Mucosa of stomach (tissue), 1 donor: ENCODE results near the gene PFN1.

Experiments
- H3K27me3 ChIP-seq: one replicate; pipeline ENCODE4 v1.7.0; 2013; ENCODE audit warnings: mild to moderate bottlenecking, low read length; ENCODE audit not compliant: control insufficient read depth, insufficient read depth
- H3K36me3 ChIP-seq: one replicate; pipeline ENCODE4 v1.7.0; 2013; ENCODE audit warnings: low read length; ENCODE audit not compliant: control insufficient read depth, insufficient read depth
- H3K4me1 ChIP-seq: one replicate; pipeline ENCODE4 v1.7.0; 2013; ENCODE audit warnings: mild to moderate bottlenecking, low read length; ENCODE audit not compliant: control insufficient read depth, insufficient read depth
- H3K4me3 ChIP-seq: one replicate; pipeline ENCODE4 v1.7.0; 2013; ENCODE audit warnings: low read length
- H3K9ac ChIP-seq: one replicate; pipeline ENCODE4 v1.7.0; 2013; ENCODE audit warnings: mild to moderate bottlenecking, low read length, moderate library complexity
- H3K9me3 ChIP-seq: one replicate; pipeline ENCODE4 v1.7.0; 2013; ENCODE audit warnings: mild to moderate bottlenecking, low read length, moderate library complexity; ENCODE audit not compliant: control insufficient read depth
- donor health status: Pancreatic carcinoma.

Gene PFN1

GRCh38 chr17:4902540-4902939, 45.8 kb downstream of the PFN1 start:
- Histone ChIP-seq H3K9ac (no peak overlapping the region), H3K27me3 (peaks cover 18% of the 10 kb centered on the region), H3K36me3 (no peaks in the 10 kb centered on the region), H3K4me1 (peaks cover 32% of the 10 kb centered on the region), H3K9me3 (no peaks in the 10 kb centered on the region), H3K4me3 (no peak overlapping the region)

DNA sequence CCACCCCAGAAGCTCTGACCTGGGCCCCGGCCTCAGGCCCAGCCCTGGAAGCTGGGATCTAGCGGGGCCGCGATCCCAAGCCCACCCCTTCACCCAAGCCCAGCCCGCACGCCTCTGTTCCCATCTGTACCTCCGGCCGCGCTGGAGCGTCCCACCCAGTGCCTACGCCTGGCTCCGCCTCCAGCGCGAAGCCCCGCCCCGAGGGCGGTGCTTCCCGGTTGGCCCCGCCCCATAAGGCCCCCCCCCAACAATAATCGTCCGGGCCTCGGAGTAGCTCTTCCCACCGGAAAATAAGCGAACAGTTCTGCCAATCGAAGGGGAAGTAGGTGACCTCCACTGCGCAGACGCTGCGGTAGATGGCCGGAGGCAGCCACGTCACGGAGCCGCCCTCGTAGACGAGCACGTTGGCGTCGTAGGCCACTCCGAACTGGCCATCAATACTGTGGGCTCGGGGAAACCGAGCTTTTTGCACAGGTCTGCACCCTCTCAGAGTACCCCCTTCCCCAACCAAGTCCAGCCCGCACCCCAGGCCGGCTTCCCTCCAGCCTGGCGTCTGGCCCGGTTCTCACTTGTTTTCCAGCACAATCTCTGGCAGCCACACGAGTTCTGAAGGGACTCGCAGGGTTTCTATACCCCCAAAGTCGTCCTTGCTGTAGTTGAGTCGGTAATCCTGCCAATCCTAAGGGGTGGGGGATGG, 46.5 kb downstream of the PFN1 start:
- peaks cover 18% of the 10 kb centered on the region for H3K27me3 ChIP-seq
- no peak overlapping the region for H3K9ac ChIP-seq
- no peaks in the 10 kb centered on the region for H3K36me3 ChIP-seq
- peaks cover 32% of the 10 kb centered on the region for H3K4me1 ChIP-seq
- H3K4me3 ChIP-seq = no peak overlapping the region
- H3K9me3 ChIP-seq = no peaks in the 10 kb centered on the region

DNA sequence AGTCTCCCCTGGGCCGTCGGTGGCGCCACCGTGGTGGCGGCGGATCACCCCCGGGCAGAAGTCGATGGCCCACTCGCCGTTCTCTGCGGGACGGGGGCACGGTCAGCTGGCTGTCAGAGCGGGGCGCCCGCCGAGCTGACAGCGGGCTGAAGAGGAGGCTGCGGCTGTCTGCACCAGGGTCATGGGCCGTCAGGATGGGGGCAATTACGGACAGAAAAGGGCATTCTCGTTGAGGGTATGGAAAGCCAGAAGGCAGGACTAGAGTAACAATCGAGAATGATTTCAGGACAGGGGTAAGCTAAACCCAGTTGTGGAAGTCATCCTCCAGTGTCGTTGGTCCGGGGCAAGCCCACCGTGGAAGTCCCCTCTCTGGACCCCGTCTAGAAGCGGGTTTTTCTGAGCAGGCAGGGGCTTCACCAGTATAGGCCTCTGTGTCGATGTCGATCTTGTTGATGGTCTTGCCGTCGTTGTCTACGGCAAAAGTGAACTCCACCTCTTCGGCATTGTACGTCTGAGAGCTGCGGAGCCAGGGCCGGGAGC, 47.2 kb downstream of the PFN1 start:
- no peak overlapping the region for H3K4me3 ChIP-seq

GRCh38 chr17:4900231-4901107, 47.9 kb downstream of the PFN1 start:
- peak overlapping the region; percentile 78 for H3K9ac ChIP-seq
- H3K4me3 ChIP-seq = peak overlapping the region; percentile 67
- no peaks in the 10 kb centered on the region for H3K36me3 ChIP-seq
- peaks cover 18% of the 10 kb centered on the region for H3K27me3 ChIP-seq
- H3K4me1 ChIP-seq = peaks cover 32% of the 10 kb centered on the region
- H3K9me3 ChIP-seq = no peaks in the 10 kb centered on the region

More for the DNA sequence above, 47.2 kb downstream of the PFN1 start:
- Histone ChIP-seq H3K9ac (no peak overlapping the region), H3K4me1 (peaks cover 32% of the 10 kb centered on the region), H3K27me3 (peaks cover 18% of the 10 kb centered on the region), H3K9me3 (no peaks in the 10 kb centered on the region), H3K36me3 (no peaks in the 10 kb centered on the region)

DNA sequence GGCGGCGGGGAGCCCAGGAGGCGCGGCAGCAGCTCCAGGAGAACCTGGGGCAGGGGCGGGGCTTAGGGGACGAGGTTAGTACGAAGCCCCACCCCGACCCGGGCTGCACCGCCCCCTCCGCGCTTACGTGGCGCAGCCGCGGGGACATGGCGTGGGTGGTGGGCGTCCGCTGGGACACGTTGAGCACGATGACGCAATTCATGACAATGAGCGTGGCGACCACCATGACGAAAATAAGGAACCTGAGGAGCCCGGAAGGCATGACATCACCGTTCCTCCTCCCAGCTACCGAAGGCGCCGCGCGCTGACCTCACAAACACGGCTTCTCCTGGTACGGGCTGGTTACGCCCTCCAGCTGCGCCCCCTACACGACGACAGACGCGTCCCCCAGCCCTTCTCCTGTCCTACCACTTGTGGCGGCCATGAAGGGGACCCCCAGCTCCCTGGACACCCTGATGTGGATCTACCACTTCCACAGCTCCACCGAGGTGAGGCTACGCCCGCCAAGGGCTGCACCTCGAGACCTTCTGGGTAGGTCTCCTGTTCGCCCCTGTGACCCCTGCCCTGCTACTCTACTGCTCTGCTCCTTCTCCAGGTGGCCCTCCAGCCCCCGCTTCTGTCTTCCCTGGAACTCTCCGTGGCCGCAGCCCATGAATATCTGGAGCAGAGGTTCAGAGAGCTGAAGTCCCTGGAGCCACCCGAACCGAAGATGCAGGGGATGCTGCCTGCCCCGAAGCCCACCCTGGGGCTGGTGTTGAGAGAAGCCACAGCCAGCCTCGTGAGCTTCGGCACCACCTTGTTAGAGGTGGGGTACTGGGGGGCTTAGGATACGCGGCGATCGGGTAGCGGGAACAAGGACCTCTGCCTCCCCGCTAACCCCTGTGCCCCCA, 48.7 kb downstream of the PFN1 start, which contains the start of gene C17orf107:
C17orf107 (plus strand) TSS at position 196 of the 890 bp plus-strand sequence; CDS start at position 423, 227 bp downstream.
- Histone ChIP-seq H3K4me1 (peaks cover 32% of the 10 kb centered on the region), H3K36me3 (no peaks in the 10 kb centered on the region), H3K4me3 (peak within 1 kb of the TSS; percentile 67), H3K9me3 (no peaks in the 10 kb centered on the region), H3K27me3 (peaks cover 18% of the 10 kb centered on the region), H3K9ac (peak within 1 kb of the TSS; percentile 78)

GRCh38 chr17:4898927-4899326, 49.4 kb downstream of the PFN1 start:
- Histone ChIP-seq H3K4me3 (peak overlapping the region; percentile 67), H3K9ac (peak overlapping the region; percentile 78), H3K36me3 (peaks cover 5% of the 10 kb centered on the region), H3K4me1 (peaks cover 32% of the 10 kb centered on the region), H3K27me3 (peaks cover 18% of the 10 kb centered on the region), H3K9me3 (no peaks in the 10 kb centered on the region)

DNA sequence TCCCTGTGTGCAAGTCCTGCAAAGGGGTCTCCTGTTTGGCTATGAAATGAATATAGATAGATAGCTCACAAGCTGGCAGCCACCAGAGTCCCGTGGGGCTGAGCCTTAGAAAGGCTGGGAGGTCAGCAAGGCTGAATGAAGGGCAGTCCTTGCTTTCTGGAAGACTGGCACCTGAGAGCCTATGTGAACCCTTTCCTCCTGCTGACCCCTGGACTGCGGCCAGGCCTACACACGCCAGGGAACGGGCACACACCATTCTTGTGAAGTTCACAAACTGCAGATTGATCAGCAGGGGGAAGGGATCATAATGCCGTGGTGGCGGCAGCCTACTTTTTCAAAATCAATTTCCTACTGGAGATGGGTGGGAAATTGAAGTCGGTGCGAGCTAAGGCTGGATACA, 50.0 kb downstream of the PFN1 start:
- H3K27me3 ChIP-seq = peaks cover 18% of the 10 kb centered on the region

DNA sequence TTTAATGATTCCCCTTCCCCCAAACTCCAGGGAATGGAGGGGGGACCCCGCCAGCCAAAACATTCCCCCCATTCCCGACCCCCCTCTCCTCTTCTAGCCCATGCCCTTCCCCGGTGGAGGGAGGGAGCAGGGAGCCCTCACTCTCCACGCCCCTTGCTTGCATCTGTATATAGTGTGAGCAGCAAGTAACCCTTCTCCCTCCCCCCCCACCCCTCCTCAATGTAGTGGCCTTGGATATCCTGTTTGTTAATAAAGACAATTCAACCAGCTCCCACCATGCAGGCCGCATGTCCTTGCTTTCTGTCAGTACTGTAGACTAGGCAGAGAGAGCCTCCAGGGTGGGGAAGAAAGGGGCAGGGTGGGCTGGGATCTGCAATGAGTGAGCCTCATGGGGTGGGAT, 50.5 kb downstream of the PFN1 start:
- peaks cover 9% of the 10 kb centered on the region for H3K36me3 ChIP-seq
- H3K9ac ChIP-seq = no peak overlapping the region
- peaks cover 23% of the 10 kb centered on the region for H3K4me1 ChIP-seq
- H3K9me3 ChIP-seq = no peaks in the 10 kb centered on the region
- peaks cover 18% of the 10 kb centered on the region for H3K27me3 ChIP-seq
- H3K4me3 ChIP-seq = no peak overlapping the region

More for the DNA sequence above, 50.0 kb downstream of the PFN1 start:
- Histone ChIP-seq H3K4me3 (no peak overlapping the region), H3K9ac (no peak overlapping the region), H3K4me1 (peaks cover 28% of the 10 kb centered on the region), H3K9me3 (no peaks in the 10 kb centered on the region), H3K36me3 (peaks cover 9% of the 10 kb centered on the region)

DNA sequence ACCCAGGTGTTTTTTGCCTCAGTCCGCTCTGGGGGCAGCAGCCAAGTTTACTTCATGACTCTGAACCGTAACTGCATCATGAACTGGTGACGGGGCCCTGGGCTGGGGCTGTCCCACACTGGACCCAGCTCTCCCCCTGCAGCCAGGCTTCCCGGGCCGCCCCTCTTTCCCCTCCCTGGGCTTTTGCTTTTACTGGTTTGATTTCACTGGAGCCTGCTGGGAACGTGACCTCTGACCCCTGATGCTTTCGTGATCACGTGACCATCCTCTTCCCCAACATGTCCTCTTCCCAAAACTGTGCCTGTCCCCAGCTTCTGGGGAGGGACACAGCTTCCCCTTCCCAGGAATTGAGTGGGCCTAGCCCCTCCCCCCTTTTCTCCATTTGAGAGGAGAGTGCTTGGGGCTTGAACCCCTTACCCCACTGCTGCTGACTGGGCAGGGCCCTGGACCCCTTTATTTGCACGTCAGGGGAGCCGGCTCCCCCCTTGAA, 51.1 kb downstream of the PFN1 start:
- peaks cover 22% of the 10 kb centered on the region for H3K4me1 ChIP-seq
- H3K36me3 ChIP-seq = peaks cover 9% of the 10 kb centered on the region
- peaks cover 18% of the 10 kb centered on the region for H3K27me3 ChIP-seq
- H3K4me3 ChIP-seq = no peak overlapping the region
- H3K9me3 ChIP-seq = no peaks in the 10 kb centered on the region
- no peak overlapping the region for H3K9ac ChIP-seq

- peaks cover 22% of the 10 kb centered on the region for H3K4me1 ChIP-seq
- peaks cover 18% of the 10 kb centered on the region for H3K27me3 ChIP-seq
- H3K36me3 ChIP-seq = peaks cover 15% of the 10 kb centered on the region
- H3K4me3 ChIP-seq = no peak overlapping the region
- no peak overlapping the region for H3K9ac ChIP-seq
- H3K9me3 ChIP-seq = no peaks in the 10 kb centered on the region
Observed at GRCh38 chr17:4896332-4897197, 51.8 kb downstream of the PFN1 start.
